ENCODE measurements around the gene ZNF81. TPM values are rescaled to one million over a fixed set of nuclear protein-coding genes. Genes with fewer than 3 reads are reported as not detected.
"Not testable (repeated sequence)": the region's sequence is repeated elsewhere in the genome, so short reads cannot be mapped to it uniquely, and the experiment has no call there.

ZNF81 gene
- total RNA-seq, 1 donor from 2014 or later, result 2.8 TPM

- Histone ChIP-seq H3K36me3 (no peaks in the 10 kb centered on the region), H3K9me3 (peaks cover 0 to 4% of the 10 kb centered on the region in 2 donors), H3K27me3 (no peaks in the 10 kb centered on the region), H3K4me3 (no peak overlapping the region), H3K27ac (no peak overlapping the region), H3K4me1 (no peaks in the 10 kb centered on the region)
- no peak for TF ChIP-seq CTCF (IDR thresholded peaks at IDR 0.05)
- no peak for DNase-seq (ENCODE audit: low spot score in 2 of 2)
- intact Hi-C loops (cut with DNase I), result no loop called here
Observed at GRCh38 chrX:47927212-47927611, 90.5 kb downstream of the ZNF81 start.

GRCh38 chrX:47931970-47932369 lies 95.3 kb downstream of the ZNF81 start:
- H3K4me1 ChIP-seq; H3K9me3 ChIP-seq; intact Hi-C loops (cut with DNase I); DNase-seq (ENCODE audit: low spot score in 2 of 2); H3K36me3 ChIP-seq; H3K27ac ChIP-seq; H3K4me3 ChIP-seq; H3K27me3 ChIP-seq: not testable (repeated sequence)

- no peak for DNase-seq (ENCODE audit: low spot score in 2 of 2)
- peaks cover 0 to 5% of the 10 kb centered on the region in 2 donors for H3K9me3 ChIP-seq
- H3K27me3 ChIP-seq, result no peaks in the 10 kb centered on the region
- intact Hi-C loops (cut with DNase I), result no loop called here
- H3K4me1 ChIP-seq, result no peaks in the 10 kb centered on the region
- TF ChIP-seq CTCF (IDR thresholded peaks at IDR 0.05), result no peak
- H3K36me3 ChIP-seq, result no peaks in the 10 kb centered on the region
- H3K27ac ChIP-seq, result no peak overlapping the region
- H3K4me3 ChIP-seq, result no peak overlapping the region
Observed at GRCh38 chrX:47933946-47934345, 97.2 kb downstream of the ZNF81 start.

GRCh38 chrX:47936224-47936939 lies 99.7 kb downstream of the ZNF81 start:
- H3K27me3 ChIP-seq, result no peaks in the 10 kb centered on the region
- peaks cover 0 to 5% of the 10 kb centered on the region in 2 donors for H3K9me3 ChIP-seq
- no peaks in the 10 kb centered on the region for H3K4me1 ChIP-seq
- intact Hi-C loops (cut with DNase I), result no loop called here
- H3K4me3 ChIP-seq, result no peak overlapping the region
- no peak for DNase-seq (ENCODE audit: low spot score in 2 of 2)
- no peaks in the 10 kb centered on the region for H3K36me3 ChIP-seq
- H3K27ac ChIP-seq, result no peak overlapping the region
- no peak for TF ChIP-seq CTCF (IDR thresholded peaks at IDR 0.05)

GRCh38 chrX:47936940-47937317 lies 100.2 kb downstream of the ZNF81 start:
- H3K4me1 ChIP-seq, result no peaks in the 10 kb centered on the region
- H3K9me3 ChIP-seq, result peaks cover 0 to 5% of the 10 kb centered on the region in 2 donors
- no peak overlapping the region for H3K4me3 ChIP-seq
- TF ChIP-seq CTCF (IDR thresholded peaks at IDR 0.05), result no peak
- no peaks in the 10 kb centered on the region for H3K27me3 ChIP-seq
- H3K36me3 ChIP-seq, result no peaks in the 10 kb centered on the region
- H3K27ac ChIP-seq, result no peak overlapping the region
- intact Hi-C loops (cut with DNase I), result no loop called here
- DNase-seq (ENCODE audit: low spot score in 2 of 2), result no peak

- no peak for DNase-seq (ENCODE audit: low spot score in 2 of 2)
- Histone ChIP-seq H3K36me3 (no peaks in the 10 kb centered on the region), H3K27ac (no peak overlapping the region), H3K27me3 (no peaks in the 10 kb centered on the region), H3K4me1 (no peaks in the 10 kb centered on the region), H3K4me3 (no peak overlapping the region), H3K9me3 (peaks cover 0 to 5% of the 10 kb centered on the region in 2 donors)
- intact Hi-C loops (cut with DNase I), result no loop called here
- TF ChIP-seq CTCF (IDR thresholded peaks at IDR 0.05), result no peak
Observed at GRCh38 chrX:47940448-47940847, 103.7 kb downstream of the ZNF81 start.
